ENCODE measurements around the gene DNAAF5.
"Not testable (repeated sequence)": the region's sequence is repeated elsewhere in the genome, so short reads cannot be mapped to it uniquely, and the experiment has no call there.

DNAAF5 gene

DNA sequence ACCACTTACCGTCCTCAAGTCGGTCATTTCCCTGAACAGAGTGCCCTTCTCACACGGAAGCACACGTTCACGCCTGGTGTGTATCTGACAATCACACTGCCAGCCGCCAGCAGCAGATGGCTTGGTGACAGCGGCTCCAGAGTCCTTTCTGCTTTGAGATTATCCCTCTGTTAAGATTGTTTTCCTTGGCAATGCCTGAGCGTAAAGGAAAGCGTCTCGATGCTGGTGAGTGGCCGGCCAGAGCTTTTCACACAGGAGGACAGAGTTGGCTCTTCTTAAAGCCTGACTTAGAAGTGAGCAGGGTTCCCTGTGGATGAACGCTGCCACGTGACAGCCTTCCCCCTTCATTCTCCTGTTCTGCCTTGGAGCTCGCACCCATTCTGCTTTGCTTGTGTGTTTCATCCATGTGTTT, 22.6 kb downstream of the DNAAF5 start:
- Histone ChIP-seq H2AFZ (ENCODE audit: low read depth) (no peak overlapping the region), H3K4me2 (no peak overlapping the region), H3K79me2 (ENCODE audit: insufficient read depth, low read depth) (no peaks in the 10 kb centered on the region), H3K36me3 (ENCODE audit: insufficient read depth) (no peaks in the 10 kb centered on the region), H3K9ac (no peak overlapping the region), H3K27me3 (ENCODE audit: insufficient read depth, low read depth) (no peaks in the 10 kb centered on the region), H4K20me1 (ENCODE audit: insufficient read depth) (no peaks in the 10 kb centered on the region), H3K4me1 (ENCODE audit: low read depth, poor library complexity, severe bottlenecking) (no peaks in the 10 kb centered on the region), H3K4me3 (IDR thresholded peaks at IDR 0.05; ENCODE audit: insufficient read depth, low read depth, low read length) (no peak overlapping the region), H3K27ac (no peak overlapping the region)
- TF ChIP-seq, protein P1, sequence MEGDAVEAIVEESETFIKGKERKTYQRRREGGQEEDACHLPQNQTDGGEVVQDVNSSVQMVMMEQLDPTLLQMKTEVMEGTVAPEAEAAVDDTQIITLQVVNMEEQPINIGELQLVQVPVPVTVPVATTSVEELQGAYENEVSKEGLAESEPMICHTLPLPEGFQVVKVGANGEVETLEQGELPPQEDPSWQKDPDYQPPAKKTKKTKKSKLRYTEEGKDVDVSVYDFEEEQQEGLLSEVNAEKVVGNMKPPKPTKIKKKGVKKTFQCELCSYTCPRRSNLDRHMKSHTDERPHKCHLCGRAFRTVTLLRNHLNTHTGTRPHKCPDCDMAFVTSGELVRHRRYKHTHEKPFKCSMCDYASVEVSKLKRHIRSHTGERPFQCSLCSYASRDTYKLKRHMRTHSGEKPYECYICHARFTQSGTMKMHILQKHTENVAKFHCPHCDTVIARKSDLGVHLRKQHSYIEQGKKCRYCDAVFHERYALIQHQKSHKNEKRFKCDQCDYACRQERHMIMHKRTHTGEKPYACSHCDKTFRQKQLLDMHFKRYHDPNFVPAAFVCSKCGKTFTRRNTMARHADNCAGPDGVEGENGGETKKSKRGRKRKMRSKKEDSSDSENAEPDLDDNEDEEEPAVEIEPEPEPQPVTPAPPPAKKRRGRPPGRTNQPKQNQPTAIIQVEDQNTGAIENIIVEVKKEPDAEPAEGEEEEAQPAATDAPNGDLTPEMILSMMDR (conservative IDR thresholded peaks at IDR 0.05; ENCODE audit: low read depth, low read length): no peak

DNA sequence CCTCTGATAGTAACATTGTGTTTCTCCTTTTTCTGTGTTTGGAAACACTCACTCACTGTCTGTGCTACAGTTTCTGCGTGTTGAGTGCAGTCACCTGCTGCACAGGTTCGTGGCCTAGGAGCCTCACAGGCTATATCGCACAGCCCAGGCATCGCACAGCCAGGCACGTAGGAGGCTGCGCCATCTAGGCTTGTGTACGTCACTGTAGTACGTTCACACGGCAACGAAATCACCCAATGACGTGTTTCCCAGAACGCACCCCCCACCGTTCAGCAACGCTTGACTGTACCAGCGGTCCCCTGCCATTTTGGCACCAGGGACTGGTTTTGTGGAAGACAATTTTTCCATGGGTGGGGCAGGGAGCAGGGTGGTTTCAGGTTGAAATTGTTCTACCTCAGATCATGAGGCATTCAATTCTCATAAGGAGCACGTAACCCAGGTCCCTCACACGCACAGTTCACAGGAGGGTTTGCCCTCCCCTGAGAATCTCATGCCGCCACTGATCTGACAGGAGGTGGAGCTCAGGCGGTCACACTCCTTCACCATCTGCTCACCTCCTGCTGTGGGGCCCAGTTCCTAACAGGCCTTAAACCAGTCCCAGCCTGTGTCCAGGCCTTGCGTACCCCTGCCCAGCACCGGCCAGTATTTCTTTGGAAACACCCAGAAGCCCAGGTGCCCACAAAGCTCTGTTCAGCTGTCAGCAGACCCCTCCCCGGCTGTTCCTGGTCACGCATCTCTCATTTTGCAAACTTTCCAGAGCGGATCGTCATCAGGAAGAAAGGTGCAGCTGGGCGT, 23.8 kb downstream of the DNAAF5 start:
- no peaks in the 10 kb centered on the region for H3K4me1 ChIP-seq (ENCODE audit: low read depth, poor library complexity, severe bottlenecking)
- H3K27ac ChIP-seq: no peak overlapping the region
- H4K20me1 ChIP-seq (ENCODE audit: insufficient read depth): no peaks in the 10 kb centered on the region
- TF ChIP-seq, protein P1 (conservative IDR thresholded peaks at IDR 0.05; ENCODE audit: low read depth, low read length): no peak
- no peak overlapping the region for H3K4me3 ChIP-seq (IDR thresholded peaks at IDR 0.05; ENCODE audit: insufficient read depth, low read depth, low read length)
- H3K4me2 ChIP-seq: no peak overlapping the region
- no peak overlapping the region for H3K9ac ChIP-seq
- H3K36me3 ChIP-seq (ENCODE audit: insufficient read depth): peaks cover 4% of the 10 kb centered on the region; the same call in 1 of the 2 replicates
- H2AFZ ChIP-seq (ENCODE audit: low read depth): no peak overlapping the region
- H3K27me3 ChIP-seq (ENCODE audit: insufficient read depth, low read depth): no peaks in the 10 kb centered on the region
- no peaks in the 10 kb centered on the region for H3K79me2 ChIP-seq (ENCODE audit: insufficient read depth, low read depth)

DNA sequence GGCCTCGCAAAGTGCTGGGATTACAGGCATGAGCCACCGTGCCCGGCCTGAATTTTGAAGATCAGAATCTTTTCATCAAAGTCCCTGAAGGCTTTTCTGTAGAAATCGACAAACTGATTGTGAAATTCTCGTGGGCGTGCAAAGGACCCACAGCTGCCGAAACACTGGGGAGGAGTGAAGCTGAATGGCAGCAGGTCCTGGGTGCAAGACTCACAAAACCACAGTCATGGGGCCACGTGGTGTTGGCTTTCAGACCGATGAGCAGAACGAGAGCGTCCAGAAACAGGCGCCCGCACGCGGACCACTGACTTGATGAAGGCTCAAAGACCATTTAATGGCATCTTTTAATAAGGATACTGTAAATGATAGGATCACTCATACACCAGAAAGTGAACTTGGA, 25.3 kb downstream of the DNAAF5 start:
- no peaks in the 10 kb centered on the region for H3K4me1 ChIP-seq (ENCODE audit: low read depth, poor library complexity, severe bottlenecking)
- no peaks in the 10 kb centered on the region for H3K79me2 ChIP-seq (ENCODE audit: insufficient read depth, low read depth)
- TF ChIP-seq, protein P1 (conservative IDR thresholded peaks at IDR 0.05; ENCODE audit: low read depth, low read length): no peak
- H3K36me3 ChIP-seq (ENCODE audit: insufficient read depth): peaks cover 6% of the 10 kb centered on the region; the same call in 1 of the 2 replicates
- no peak overlapping the region for H3K27ac ChIP-seq
- no peak overlapping the region for H2AFZ ChIP-seq (ENCODE audit: low read depth)
- H3K4me3 ChIP-seq (IDR thresholded peaks at IDR 0.05; ENCODE audit: insufficient read depth, low read depth, low read length): no peak overlapping the region
- no peak overlapping the region for H3K4me2 ChIP-seq
- no peak overlapping the region for H3K9ac ChIP-seq
- no peaks in the 10 kb centered on the region for H4K20me1 ChIP-seq (ENCODE audit: insufficient read depth)
- no peaks in the 10 kb centered on the region for H3K27me3 ChIP-seq (ENCODE audit: insufficient read depth, low read depth)

DNA sequence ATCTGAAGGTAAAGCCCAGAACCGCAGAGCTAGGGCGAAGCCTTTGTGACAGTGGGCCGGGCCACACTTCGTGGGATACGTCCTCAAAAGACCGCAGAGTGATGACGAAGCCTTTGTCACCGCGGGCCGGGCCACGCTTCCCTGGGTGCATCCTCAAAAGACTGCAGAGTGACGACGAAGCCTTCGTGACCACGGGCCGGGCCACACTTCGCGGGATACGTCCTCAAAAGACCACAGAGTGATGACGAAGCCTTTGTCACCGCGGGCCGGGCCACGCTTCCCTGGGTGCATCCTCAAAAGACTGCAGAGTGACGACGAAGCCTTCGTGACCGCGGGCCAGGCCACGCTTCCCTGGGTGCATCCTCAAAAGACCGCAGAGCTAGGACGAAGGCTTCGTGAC, 25.8 kb downstream of the DNAAF5 start:
- not testable (repeated sequence) for H3K79me2 ChIP-seq (ENCODE audit: insufficient read depth, low read depth); H3K9ac ChIP-seq; H3K4me2 ChIP-seq; H3K36me3 ChIP-seq (ENCODE audit: insufficient read depth); H3K4me3 ChIP-seq (IDR thresholded peaks at IDR 0.05; ENCODE audit: insufficient read depth, low read depth, low read length); H4K20me1 ChIP-seq (ENCODE audit: insufficient read depth); H3K27me3 ChIP-seq (ENCODE audit: insufficient read depth, low read depth); H3K4me1 ChIP-seq (ENCODE audit: low read depth, poor library complexity, severe bottlenecking); H2AFZ ChIP-seq (ENCODE audit: low read depth); H3K27ac ChIP-seq

DNA sequence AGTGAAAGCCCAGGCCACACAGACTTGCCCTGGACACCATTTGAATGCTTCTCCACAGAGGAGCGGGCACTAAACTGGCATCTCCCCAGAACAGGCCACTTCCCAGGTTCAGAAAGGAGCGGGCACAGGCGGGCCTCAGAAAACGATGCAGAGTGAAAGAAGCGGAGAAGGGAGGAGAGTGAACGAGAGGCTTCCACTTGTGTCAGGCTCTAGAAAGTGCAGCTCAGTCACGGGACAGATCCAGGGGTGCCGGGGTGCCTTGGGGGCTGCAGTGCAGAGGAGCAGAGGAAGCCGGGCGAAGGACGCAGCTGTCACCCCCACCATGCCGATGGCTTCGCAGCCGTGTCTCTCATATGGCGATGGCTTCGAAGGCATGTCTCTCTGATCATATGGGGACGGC, 26.7 kb downstream of the DNAAF5 start:
- no peak overlapping the region for H3K4me3 ChIP-seq (IDR thresholded peaks at IDR 0.05; ENCODE audit: insufficient read depth, low read depth, low read length)
- H3K36me3 ChIP-seq (ENCODE audit: insufficient read depth): peaks cover 6% of the 10 kb centered on the region; the same call in 1 of the 2 replicates
- no peak overlapping the region for H3K4me2 ChIP-seq
- no peak overlapping the region for H2AFZ ChIP-seq (ENCODE audit: low read depth)
- H3K27me3 ChIP-seq (ENCODE audit: insufficient read depth, low read depth): no peaks in the 10 kb centered on the region
- H3K9ac ChIP-seq: no peak overlapping the region
- TF ChIP-seq, protein P1 (conservative IDR thresholded peaks at IDR 0.05; ENCODE audit: low read depth, low read length): no peak
- no peak overlapping the region for H3K27ac ChIP-seq
- H3K79me2 ChIP-seq (ENCODE audit: insufficient read depth, low read depth): no peaks in the 10 kb centered on the region
- H4K20me1 ChIP-seq (ENCODE audit: insufficient read depth): no peaks in the 10 kb centered on the region
- no peaks in the 10 kb centered on the region for H3K4me1 ChIP-seq (ENCODE audit: low read depth, poor library complexity, severe bottlenecking)
